PC-3 (cell line): Measurements from ENCODE around the gene AFM. TPM values are rescaled to one million over a fixed set of nuclear protein-coding genes. Genes with fewer than 3 reads are reported as not detected.
"Not testable (repeated sequence)": the region's sequence is repeated elsewhere in the genome, so short reads cannot be mapped to it uniquely, and the experiment has no call there.

ENCODE experiments used
- ATAC-seq: fragments of 200-7000 bp; cut with Tn5 transposase; 2 replicates; pipeline ENCODE4 v1.9.1; 2020; ENCODE audit warnings: mild to moderate bottlenecking, moderate library complexity
- BruUV-seq: library from RNA; stranded (reverse); fragments of 400-500 nt; replicated peaks from 2 replicates; lab custom pipeline; 2021; lab: Mats Ljungman, UMichigan
- CTCF ChIA-PET: fragments of 300-600 bp; sonication (Branson Sonifier 250); formaldehyde crosslinking; loops from one replicate; lab custom pipeline; 2022; ENCODE audit warnings: antibody characterized with exemption; lab: Charles Lee
- POLR2A ChIA-PET: fragments of 300-600 bp; sonication (Branson Sonifier 250); formaldehyde crosslinking; loops from one replicate; lab custom pipeline; 2022; ENCODE audit warnings: antibody characterized with exemption; ENCODE audit not compliant: unreplicated experiment; lab: Charles Lee
- DNase-seq: peaks from one replicate; pipeline ENCODE4 v3.0.0-alpha.2; 2015
- H2AFZ ChIP-seq: fragments of 300-600 bp; sonication (generic); 2 replicates; pipeline ENCODE4 v1.6.0; 2016; ENCODE audit warnings: antibody characterized with exemption, low read length
- H3F3A ChIP-seq: fragments of 300-600 bp; sonication (generic); one replicate; pipeline ENCODE4 v1.6.0; 2017; ENCODE audit warnings: antibody characterized with exemption, low read length, control low read depth, mild to moderate bottlenecking; ENCODE audit not compliant: unreplicated experiment
- H3K27ac ChIP-seq: fragments of 300-600 bp; sonication (generic); 2 replicates; pipeline ENCODE4 v1.5.1; 2016; ENCODE audit warnings: mild to moderate bottlenecking, low read length
- H3K27me3 ChIP-seq: fragments of 300-600 bp; sonication (generic); 2 replicates; pipeline ENCODE4 v1.6.1; 2016; ENCODE audit warnings: low read length, mixed read lengths
- H3K36me3 ChIP-seq: fragments of 300-600 bp; sonication (generic); 2 replicates; pipeline ENCODE4 v1.6.1; 2016; ENCODE audit warnings: low read depth, mixed run types, low read length, mixed read lengths
- H3K4me1 ChIP-seq: fragments of 300-600 bp; sonication (generic); 2 replicates; pipeline ENCODE4 v1.5.1; 2016; ENCODE audit warnings: low read length; ENCODE audit not compliant: insufficient read depth
- H3K4me2 ChIP-seq: fragments of 300-600 bp; sonication (generic); 2 replicates; pipeline ENCODE4 v1.6.0; 2016; ENCODE audit warnings: low read length
- H3K4me3 ChIP-seq: fragments of 300-600 bp; sonication (generic); 2 replicates; pipeline ENCODE4 v1.5.1; 2016; ENCODE audit warnings: mild to moderate bottlenecking, low read length, mixed read lengths
- H3K79me2 ChIP-seq: fragments of 300-600 bp; sonication (generic); 2 replicates; pipeline ENCODE4 v1.6.1; 2017; ENCODE audit warnings: low read length, mixed read lengths
- H3K9ac ChIP-seq: fragments of 300-600 bp; sonication (generic); 2 replicates; pipeline ENCODE4 v1.6.0; 2016; ENCODE audit warnings: mild to moderate bottlenecking, low read length
- H3K9me2 ChIP-seq: fragments of 300-600 bp; sonication (generic); replicated peaks from 2 replicates; pipeline ENCODE4 v1.6.1; 2016; ENCODE audit warnings: mixed run types, low read length, mixed read lengths
- H3K9me3 ChIP-seq: fragments of 300-600 bp; sonication (generic); 2 replicates; pipeline ENCODE4 v1.6.1; 2016; ENCODE audit warnings: low read length, mixed read lengths
- H4K20me1 ChIP-seq: fragments of 300-600 bp; sonication (generic); 2 replicates; pipeline ENCODE4 v1.6.1; 2016; ENCODE audit warnings: low read length, mixed read lengths
- EZH2 ChIP-seq: fragments of 300-600 bp; sonication (generic); IDR thresholded peaks from one replicate; pipeline ENCODE4 v1.6.1; 2017; ENCODE audit warnings: antibody characterized with exemption, mild to moderate bottlenecking, low read length; ENCODE audit not compliant: unreplicated experiment
- EZH2phosphoT487 ChIP-seq: fragments of 300-600 bp; sonication (generic); IDR thresholded peaks from 2 replicates; pipeline ENCODE4 v1.6.1; 2018; ENCODE audit warnings: mild to moderate bottlenecking, antibody characterized with exemption, low read length, borderline replicate concordance
- intact Hi-C: fragments of 100-400 bp; cut with micrococcal nuclease; formaldehyde crosslinking; loops from 2 replicates; pipeline ENCODE4 v1.9.0; 2023
- total RNA-seq: library from RNA; depleted of rRNA; stranded (reverse); fragments of >200 nt; gene quantifications from 2 replicates; pipeline ENCODE4 v1.2.3, GENCODE V29; 2014; rRNA removed
- TF ChIP-seq, protein P1 (sequence below): fragments of 300-600 bp; sonication (generic); conservative IDR thresholded peaks from 2 replicates; pipeline ENCODE4 v1.5.1; 2017; ENCODE audit warnings: antibody characterized with exemption, low read depth, mild to moderate bottlenecking, low read length

AFM gene
- total RNA-seq, 1 experiment from 2014 or later = not detected

DNA sequence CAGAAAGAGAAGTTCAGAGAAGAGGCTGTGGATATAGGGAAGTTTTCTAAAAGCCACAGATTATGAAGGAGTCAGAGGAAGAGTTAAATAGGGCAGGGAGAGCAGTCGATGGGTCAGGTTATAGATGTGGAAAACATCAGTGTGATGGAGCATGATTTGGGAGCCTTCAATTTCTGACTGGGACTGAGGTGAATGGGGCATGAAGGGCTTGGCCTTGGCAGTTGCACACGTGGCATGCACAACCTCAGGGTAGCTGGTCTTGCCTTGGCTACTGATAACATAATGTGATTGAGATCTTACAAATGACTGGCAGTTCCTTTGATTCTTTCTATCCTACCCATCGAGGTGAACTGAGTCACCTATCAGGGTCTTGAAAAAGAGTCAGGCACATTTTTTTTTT, 59.7 kb downstream of the AFM start:
- Histone ChIP-seq H3K9me2 (no peaks in the 10 kb centered on the region), H3K79me2 (no peaks in the 10 kb centered on the region), H2AFZ (no peak overlapping the region), H3K36me3 (no peaks in the 10 kb centered on the region), H3K4me1 (peaks cover 10% of the 10 kb centered on the region), H3K4me2 (no peak overlapping the region), H3K27ac (no peak overlapping the region), H4K20me1 (no peaks in the 10 kb centered on the region), H3K27me3 (no peaks in the 10 kb centered on the region), H3F3A (no peaks in the 10 kb centered on the region), H3K9me3 (no peaks in the 10 kb centered on the region), H3K9ac (no peak overlapping the region), H3K4me3 (no peak overlapping the region)
- ChIA-PET CTCF (no interaction called here), POLR2A (no interaction called here)
- no peak for TF ChIP-seq EZH2
- no peak for TF ChIP-seq EZH2phosphoT487
- TF ChIP-seq, protein P1, sequence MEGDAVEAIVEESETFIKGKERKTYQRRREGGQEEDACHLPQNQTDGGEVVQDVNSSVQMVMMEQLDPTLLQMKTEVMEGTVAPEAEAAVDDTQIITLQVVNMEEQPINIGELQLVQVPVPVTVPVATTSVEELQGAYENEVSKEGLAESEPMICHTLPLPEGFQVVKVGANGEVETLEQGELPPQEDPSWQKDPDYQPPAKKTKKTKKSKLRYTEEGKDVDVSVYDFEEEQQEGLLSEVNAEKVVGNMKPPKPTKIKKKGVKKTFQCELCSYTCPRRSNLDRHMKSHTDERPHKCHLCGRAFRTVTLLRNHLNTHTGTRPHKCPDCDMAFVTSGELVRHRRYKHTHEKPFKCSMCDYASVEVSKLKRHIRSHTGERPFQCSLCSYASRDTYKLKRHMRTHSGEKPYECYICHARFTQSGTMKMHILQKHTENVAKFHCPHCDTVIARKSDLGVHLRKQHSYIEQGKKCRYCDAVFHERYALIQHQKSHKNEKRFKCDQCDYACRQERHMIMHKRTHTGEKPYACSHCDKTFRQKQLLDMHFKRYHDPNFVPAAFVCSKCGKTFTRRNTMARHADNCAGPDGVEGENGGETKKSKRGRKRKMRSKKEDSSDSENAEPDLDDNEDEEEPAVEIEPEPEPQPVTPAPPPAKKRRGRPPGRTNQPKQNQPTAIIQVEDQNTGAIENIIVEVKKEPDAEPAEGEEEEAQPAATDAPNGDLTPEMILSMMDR = no peak
- ATAC-seq (no peak), DNase-seq (no peak)
- no TSS peak for BruUV-seq
- intact Hi-C loops = no loop called here

DNA sequence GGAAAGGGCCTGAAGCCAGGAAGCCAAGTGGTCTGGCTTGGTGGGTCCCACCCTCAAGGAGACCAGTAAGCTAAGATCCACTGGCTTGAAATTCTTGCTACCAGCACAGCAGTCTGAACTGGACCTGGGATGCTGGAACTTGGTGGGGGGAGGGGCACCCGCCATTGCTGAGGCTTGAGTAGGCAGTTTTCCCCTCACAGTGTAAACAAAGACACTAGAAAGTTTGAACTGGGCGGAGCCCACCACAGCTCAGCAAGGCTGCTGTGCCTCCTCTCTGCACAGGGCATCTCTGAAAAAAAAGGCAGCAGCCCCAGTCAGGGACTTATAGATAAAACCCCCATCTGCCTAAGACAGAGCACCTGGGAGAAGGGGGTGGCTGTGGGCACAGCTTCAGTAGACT, 63.1 kb downstream of the AFM start:
- H2AFZ ChIP-seq = no peak overlapping the region
- H3K9ac ChIP-seq = no peak overlapping the region
- H4K20me1 ChIP-seq = no peaks in the 10 kb centered on the region
- no peaks in the 10 kb centered on the region for H3K27me3 ChIP-seq
- POLR2A ChIA-PET = no interaction called here
- no peaks in the 10 kb centered on the region for H3K79me2 ChIP-seq
- BruUV-seq = no TSS peak
- no peaks in the 10 kb centered on the region for H3K9me2 ChIP-seq
- no peak overlapping the region for H3K27ac ChIP-seq
- H3K4me3 ChIP-seq = no peak overlapping the region
- ATAC-seq (no peak), DNase-seq (no peak)
- no peaks in the 10 kb centered on the region for H3K4me1 ChIP-seq
- H3K9me3 ChIP-seq = no peaks in the 10 kb centered on the region
- H3K4me2 ChIP-seq = no peak overlapping the region
- intact Hi-C loops = no loop called here
- no peaks in the 10 kb centered on the region for H3K36me3 ChIP-seq
- TF ChIP-seq EZH2phosphoT487 = no peak
- no peak for TF ChIP-seq EZH2
- no peaks in the 10 kb centered on the region for H3F3A ChIP-seq
- CTCF ChIA-PET = no interaction called here

DNA sequence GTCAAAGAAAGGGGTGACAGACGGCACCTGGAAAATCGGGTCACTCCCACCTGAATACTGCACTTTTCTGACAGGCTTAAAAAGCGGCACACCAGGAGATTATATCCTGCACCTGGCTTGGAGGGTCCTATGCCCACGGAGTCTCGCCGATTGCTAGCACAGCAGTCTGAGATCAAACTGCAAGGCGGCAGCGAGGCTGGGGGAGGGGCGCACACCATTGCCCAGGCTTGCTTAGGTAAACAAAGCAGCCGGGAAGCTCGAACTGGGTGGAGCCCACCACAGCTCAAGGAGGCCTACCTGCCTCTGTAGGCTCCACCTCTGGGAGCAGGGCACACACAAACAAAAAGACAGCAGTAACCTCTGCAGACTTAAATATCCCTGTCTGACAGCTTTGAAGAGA, 69.3 kb downstream of the AFM start:
- H3K4me2 ChIP-seq, H3K9me3 ChIP-seq, CTCF ChIA-PET, H3F3A ChIP-seq, H3K4me1 ChIP-seq, intact Hi-C loops, H3K27ac ChIP-seq, ATAC-seq, H3K36me3 ChIP-seq, H4K20me1 ChIP-seq, BruUV-seq, H3K79me2 ChIP-seq, H3K9ac ChIP-seq, POLR2A ChIA-PET, H2AFZ ChIP-seq, DNase-seq, H3K4me3 ChIP-seq, H3K9me2 ChIP-seq, H3K27me3 ChIP-seq: not testable (repeated sequence)

Other genes starting within 250 kb of the AFM start
- 51.2 and 64.4 TPM in 2 replicates for gene ANKRD17, start 222.9 kb upstream of the AFM start, total RNA-seq
- 0.22 TPM in 1 of 2 replicates, not detected in the other for gene ALB, start 77.5 kb upstream of the AFM start, total RNA-seq
- gene AFP, start 45.5 kb upstream of the AFM start, total RNA-seq = 0.40 TPM in 1 of 2 replicates, not detected in the other
- gene RASSF6, start 138.7 kb downstream of the AFM start, total RNA-seq = 0.69 and 1.1 TPM in 2 replicates